HG03457 (cell line): ENCODE measurements around the gene EDN2.

Source experiments
- ATAC-seq: cut with Tn5 transposase; IDR thresholded peaks from one replicate; pipeline ENCODE4 v1.9.1; 2021; ENCODE audit warnings: moderate number of reproducible peaks; ENCODE audit not compliant: unreplicated experiment

EDN2 gene

DNA sequence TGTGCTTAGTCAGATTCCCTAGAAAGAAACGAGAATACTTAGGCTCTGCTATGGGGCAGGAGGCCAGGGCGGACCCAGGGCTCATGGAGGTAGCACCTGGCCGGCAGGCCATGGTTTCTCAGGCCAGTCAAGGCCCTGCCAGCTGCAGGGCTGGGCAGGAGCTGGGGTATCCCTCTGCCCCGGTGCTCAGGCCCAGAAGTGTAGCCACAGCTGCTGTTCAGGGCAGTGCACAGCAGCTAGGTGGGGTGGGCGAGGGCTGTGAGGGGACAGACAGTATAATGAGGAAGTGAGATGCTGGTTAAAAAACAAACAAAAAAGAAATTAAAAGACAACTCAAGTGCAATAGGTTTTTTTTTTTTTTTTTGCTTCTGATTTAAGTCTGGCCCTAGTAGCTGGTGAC lies 34.0 kb upstream of the EDN2 start:
- no peak for ATAC-seq

DNA sequence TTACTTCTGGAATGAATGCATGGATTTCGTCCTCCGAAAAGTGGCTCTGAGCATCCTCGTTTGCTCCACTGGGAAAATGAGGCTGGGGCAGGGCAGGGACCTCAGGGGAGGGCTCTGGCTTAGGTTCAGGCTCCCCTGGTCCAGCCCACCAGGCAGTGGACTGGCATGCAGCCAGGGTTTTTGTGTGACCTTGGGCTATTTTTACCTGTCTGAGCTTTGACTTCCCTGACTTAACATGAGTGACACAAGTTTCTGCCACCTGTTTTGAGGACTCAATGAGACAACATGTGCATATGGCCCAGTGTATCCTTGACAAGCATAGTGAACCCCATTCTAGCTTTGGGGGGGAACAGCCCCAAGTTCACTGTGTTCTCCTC lies 32.6 kb upstream of the EDN2 start:
- no peak for ATAC-seq

DNA sequence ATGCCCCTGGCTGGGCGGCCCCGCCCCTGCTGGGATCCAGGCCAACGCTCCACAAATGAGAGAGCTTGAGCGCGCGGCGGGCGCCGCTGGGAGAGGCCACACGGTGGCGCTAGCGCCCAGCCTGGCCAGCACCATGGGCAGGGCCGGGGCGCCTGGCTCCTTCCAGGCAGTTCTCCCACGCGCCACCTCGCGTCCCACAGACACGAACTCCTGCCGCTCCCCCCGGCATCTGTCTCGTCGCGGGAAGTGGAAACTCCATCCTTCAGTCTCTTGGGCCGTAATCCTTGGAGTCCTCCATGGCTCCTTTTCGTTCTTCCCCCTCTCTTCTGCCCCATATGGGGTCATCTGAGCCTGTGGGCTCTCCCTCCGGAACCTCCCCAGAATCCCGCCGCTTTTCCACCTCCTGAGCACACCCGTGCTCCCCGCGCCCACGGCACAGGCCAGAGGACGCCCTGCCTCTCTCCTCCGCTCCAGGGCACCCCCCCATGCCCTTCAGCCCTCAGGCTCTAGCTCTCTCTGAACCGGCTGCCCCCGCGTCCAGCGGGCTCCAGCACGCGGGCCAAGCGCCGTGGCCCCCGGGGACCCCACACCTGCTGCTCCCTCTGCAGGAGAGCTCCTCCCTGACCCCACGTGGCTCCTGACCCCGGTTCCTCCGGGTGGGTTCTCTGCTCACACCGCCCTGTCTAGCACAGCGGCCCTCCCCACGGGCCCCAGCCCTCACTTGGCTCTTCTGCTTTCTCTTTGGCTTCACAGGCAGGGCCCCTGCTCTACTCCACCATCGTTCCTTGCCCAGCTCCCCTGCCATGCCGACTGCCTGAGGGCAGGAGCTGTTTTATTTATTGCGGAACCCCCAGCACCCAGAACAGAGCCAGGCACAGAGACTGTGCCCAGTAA lies 31.9 kb upstream of the EDN2 start:
- ATAC-seq, result peak; percentile 56

GRCh38 chr1:41515778-41516167 lies 31.3 kb upstream of the EDN2 start:
- no peak for ATAC-seq

- ATAC-seq, result no peak
These were observed 30.7 kb upstream of the EDN2 start for GRCh38 chr1:41515131-41515678.

GRCh38 chr1:41514381-41514780 lies 29.9 kb upstream of the EDN2 start:
- no peak for ATAC-seq

DNA sequence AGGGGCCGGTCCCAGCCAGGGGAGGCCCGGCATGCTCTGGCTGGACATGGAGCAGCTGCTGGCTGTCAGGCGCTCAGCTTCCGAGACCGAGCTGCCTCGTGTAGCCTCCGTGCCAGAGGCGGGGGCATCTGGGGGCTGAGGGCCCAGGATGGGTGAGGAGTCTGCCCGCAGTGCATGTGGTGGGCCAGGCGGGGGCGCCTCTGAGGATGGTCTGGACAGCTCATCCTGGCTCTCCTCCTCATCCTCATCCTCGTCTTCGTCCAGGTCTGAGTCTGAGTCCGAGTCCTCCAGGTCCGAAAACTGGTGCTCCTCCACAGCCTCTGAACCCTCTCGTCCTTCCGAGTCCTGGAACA lies 28.9 kb upstream of the EDN2 start:
- no peak for ATAC-seq

- ATAC-seq, result no peak
These were observed 28.4 kb upstream of the EDN2 start for GRCh38 chr1:41512701-41513382.

DNA sequence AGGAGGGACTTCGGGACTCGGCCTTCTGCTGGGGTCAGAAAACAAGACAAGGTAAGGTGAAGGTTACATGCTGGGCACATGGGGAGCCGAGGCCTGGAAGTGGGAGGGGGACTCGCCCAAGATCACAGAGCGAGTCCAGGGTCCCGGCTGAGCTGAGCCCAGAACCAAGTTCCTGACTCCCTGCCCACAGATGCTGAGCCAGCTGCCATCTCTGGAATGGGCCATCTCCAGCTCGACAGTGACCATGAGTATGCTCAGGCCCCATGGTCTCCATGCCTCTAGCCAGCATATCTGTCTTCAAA lies 26.7 kb upstream of the EDN2 start:
- no peak for ATAC-seq

GRCh38 chr1:41510531-41511238 lies 26.2 kb upstream of the EDN2 start:
- ATAC-seq, result no peak

DNA sequence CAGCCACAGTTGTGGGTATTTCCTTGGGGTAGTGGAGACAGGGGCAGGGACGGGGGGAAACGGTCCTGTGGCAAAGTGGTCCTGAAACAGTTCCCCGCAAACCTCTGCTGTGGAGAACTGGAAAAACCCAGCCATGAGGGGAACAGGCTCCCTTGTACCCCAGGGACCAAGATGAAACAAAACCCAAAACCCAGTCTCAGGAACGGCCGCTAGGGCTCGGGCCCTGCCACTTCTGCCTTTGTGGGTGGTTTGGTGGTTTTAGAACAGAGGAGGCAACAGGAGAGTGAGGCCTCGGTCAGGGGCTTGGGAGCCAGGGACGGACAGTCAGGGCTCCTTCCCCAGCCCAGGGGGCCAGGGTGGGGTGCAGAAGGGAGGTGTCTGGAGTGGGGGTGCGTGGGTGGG lies 24.8 kb upstream of the EDN2 start:
- no peak for ATAC-seq

DNA sequence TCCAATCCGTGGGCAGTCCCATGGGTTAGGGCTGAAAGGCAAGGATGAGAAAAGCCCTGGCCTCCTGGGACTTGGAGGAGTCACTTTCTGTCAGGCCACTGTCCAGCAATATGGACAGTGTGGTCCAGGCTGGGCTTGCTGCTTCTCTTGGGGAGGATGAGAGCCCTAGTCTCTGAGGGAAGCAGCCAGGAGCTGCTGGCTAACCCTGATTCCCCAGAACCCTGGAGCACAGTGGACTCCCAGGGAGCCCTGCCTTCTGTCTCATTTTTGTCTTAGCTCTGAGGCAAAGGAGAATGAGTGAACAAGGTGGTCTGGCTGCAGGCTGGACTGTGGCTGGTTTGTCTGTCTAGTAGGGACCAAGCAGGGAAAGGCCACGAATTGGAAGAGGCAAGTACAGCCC lies 23.8 kb upstream of the EDN2 start:
- no peak for ATAC-seq

DNA sequence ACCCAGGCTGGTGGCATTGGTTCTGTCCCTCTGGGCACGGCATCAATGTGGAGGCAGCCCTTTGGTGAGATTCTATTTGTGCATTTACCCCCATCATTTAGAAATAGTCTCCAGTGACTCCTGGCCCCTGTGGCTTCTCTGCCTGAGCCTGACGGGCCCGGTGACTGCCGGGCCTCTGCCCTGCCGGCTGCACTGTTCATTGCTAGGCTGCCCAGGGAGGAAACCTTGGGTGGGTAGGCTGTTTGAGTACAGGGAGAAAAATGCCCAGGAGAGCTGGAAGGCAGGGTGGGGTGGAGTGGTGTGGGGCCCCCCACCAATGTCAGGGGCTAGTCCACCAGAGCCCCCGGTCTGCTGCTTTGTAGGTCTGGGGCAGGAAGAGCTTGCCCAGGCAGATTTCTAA lies 23.4 kb upstream of the EDN2 start:
- no peak for ATAC-seq

DNA sequence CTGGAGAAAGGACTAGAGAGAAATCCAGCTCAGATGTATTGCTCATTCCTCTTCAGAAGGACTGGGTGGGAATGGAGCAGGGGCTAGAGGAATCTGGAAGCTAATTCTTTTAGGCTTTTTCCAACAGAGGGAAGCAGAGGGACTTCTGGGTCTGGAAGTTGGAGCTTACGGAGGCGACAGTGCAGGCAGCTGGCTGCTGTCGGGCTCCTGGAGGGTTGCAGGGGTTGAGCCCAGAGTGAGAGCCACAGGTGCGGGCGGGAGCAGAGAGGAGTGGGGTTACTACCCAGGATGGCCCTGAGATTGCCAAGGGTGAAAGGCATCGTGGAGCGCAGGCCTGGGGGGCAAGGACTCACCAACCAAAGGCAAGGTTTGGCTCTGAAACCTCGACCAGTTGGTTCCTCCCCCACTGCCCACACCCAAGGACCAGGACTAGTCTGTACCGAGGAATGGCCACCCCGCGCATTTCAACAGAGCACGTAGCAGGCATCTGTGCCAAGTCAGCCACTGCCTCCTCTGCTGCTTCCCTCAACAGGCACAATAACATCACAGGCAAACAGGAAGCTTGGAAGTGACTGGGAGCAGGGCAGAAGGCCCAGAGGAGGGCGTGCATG lies 22.7 kb upstream of the EDN2 start:
- no peak for ATAC-seq

DNA sequence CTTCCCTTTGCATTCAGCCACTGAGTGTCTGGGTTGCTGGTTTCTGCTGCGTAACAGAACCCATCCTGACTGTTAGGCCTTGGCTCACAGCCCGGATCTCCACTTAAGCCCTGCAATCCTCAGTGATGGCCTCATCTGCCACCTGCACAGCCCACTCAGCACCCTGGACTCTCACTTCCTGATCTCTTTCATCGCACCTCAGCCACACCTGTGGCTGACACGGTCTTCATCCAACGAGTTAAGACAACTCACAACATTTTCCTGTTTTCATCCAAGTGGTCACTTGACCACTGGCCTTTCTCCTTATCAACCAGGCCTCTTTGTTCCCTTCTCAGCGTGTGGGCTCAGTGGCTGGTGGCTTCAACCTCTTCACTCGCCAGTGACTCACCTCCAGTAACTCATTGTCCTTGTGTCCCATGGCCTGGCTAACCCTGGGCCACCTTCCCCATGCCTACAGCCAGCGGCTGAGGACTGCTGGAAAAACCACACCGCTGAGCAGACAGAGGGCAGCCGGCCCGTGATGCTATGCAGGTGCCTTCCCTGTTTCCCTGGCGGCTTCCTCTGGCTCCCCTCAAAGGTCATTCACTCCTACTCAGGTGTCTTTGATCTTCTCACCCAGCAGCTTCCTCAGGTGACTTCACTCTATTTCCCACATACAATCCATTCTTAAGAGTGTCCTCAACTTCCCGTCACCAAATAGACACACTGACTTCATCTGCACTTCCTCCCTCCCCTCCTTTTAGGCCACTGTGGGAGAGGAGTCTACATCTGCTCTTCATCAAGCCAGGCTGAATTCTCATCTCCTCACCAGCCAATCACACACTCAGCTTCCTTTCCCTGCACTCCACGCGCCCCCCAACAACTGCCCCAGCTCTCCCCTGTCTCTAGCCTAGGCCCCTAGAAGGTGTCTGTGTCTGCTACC lies 19.9 kb upstream of the EDN2 start:
- ATAC-seq, result no peak

- ATAC-seq, result no peak
These were observed 19.1 kb upstream of the EDN2 start for GRCh38 chr1:41503538-41504113.

- ATAC-seq, result no peak
These were observed 18.4 kb upstream of the EDN2 start for GRCh38 chr1:41502912-41503311.

DNA sequence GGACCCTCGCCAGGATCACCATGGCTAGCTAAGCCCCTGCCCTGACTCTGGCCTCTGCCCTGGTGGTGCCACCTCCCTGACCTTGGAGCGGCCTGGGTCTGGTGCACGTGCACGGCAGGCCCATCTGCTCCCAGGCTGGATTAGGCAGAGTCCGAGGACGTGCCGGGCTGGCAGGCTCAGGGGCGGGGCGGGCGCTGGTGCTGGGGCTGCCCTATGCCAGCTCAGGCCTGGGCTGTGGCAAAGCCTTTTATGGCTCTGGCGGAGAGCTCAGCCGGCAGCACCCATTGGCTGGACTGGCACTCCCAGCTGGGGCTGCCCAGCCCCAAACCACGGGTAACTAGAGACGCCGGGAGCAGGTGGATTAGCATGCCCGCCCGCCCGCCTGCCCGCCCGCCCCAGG lies 17.1 kb upstream of the EDN2 start:
- ATAC-seq, result no peak

DNA sequence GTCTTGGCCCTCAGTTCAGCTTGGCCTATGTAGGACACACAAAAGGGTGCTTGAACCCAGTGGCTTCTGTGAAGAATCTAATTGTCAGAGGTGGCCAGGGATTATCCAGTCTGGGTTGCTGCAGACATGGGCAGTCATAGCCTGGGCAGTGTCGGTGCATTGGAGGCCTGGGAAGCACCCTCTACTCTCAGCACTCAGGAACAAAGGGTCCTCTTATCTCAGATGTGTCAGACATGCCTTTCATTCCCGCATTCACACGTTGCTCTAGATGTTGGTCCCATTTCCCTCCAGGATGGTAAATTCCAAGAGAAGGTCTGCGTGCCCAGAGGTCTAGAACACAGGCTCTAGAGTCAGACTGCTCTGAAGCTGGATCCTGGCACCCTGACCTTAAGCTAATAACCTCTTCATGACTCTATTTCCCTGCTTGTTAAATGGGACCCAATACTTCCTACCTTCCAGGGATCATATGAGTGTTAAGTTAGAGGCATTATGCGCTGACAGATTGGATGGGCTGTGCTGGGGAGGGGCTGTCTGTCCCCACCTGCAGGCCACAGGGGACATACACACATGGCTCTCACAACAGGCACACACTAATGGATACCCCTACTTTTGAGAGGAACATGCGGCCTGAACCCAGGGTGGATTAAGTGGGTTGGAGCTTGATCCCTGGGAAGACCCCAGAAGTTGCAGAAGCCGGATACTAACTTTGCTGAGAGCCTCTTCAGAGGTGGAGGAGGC lies 16.5 kb upstream of the EDN2 start:
- ATAC-seq, result no peak
